ENCODE results near the gene PIWIL4. TPM values are rescaled to one million over a fixed set of nuclear protein-coding genes. Genes with fewer than 3 reads are reported as not detected.
"Not testable (repeated sequence)": the region's sequence is repeated elsewhere in the genome, so short reads cannot be mapped to it uniquely, and the experiment has no call there.

PIWIL4 gene
- total RNA-seq, 1 donor from 2014 or later = 3.1 TPM

DNA sequence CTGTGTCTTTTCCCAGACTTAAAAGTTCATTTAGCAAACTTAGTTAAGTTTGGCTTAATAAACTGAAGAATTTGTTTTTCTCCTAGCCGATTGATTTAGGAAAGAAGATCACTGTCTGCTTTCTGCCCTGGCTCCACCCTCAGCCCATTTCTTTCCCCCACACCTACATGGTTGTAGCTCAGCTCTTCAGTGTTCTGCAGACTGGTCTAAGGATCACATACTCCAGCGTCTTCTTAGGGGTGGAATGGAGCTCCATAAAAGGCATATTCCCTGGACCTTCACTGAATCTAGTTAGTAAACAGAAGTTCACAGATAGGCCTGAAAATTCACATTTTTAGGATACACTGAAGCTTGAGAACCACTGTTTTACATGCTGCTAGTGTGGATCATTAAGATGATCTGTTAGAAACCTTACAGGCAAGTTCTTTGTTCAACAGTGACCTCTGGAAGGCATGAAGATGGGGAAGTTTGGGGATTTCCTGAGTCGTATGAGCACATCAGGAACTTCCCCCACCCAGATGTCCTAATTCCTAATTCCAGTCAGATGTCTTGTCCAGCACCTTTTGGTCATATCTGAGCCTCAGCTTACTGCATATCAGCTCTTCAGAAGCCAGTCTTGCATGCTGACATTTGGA, 16.8 kb downstream of the PIWIL4 start:
- DNase-seq (ENCODE audit: low read depth) = peak; percentile 47

DNA sequence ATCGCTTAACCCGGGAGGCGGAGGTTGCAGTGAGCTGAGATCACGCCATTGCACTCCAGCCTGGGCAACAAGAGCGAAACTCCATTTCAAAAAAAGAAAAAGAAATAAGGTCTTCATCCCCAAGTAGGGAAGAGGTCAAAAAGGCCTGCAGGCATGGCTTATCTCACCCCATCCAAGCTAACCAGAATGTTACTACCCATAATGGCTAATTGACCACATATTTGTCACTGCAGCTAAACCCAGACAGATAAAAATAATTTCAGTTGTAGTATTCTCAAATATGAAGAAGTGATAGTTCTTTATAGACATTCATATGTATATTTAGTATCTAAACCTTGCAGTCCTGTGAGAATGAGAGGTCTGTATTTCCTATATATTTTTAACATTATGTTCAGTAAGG, 17.8 kb downstream of the PIWIL4 start:
- no peak for DNase-seq (ENCODE audit: low read depth)

DNA sequence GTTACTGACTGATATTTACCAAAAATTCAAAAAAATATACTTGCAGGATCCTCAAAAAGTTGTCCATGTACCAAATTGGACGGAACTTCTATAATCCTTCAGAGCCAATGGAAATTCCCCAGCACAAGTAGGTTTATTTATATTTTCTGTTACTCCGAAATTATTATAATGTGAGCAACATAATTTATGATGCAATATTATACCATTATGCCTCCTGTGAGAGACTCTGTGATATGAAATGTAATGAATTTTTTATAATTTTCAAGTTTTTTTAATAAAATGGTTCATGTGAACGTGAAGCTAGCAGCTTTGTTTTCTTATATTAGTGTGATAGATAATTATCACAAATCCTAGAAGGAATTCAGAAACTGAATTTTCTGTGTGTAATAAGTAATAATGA, 18.2 kb downstream of the PIWIL4 start:
- DNase-seq (ENCODE audit: low read depth) = no peak

- DNase-seq (ENCODE audit: low read depth) = no peak
Measured at GRCh38 chr11:94586546-94586945, 19.4 kb downstream of the PIWIL4 start.

DNA sequence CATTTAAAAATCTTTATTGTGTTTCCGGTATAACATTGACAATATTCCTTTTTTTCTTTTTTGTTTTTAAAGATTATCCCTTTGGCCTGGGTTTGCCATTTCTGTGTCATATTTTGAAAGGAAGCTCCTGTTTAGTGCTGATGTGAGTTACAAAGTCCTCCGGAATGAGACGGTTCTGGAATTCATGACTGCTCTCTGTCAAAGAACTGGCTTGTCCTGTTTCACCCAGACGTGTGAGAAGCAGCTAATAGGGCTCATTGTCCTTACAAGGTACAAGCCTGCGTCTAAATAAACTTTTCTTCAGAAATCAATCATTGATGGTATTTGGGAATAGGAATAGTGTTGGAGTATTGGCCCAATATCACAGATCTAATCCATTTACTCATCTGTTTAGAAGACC, 19.8 kb downstream of the PIWIL4 start:
- DNase-seq (ENCODE audit: low read depth) = no peak

DNA sequence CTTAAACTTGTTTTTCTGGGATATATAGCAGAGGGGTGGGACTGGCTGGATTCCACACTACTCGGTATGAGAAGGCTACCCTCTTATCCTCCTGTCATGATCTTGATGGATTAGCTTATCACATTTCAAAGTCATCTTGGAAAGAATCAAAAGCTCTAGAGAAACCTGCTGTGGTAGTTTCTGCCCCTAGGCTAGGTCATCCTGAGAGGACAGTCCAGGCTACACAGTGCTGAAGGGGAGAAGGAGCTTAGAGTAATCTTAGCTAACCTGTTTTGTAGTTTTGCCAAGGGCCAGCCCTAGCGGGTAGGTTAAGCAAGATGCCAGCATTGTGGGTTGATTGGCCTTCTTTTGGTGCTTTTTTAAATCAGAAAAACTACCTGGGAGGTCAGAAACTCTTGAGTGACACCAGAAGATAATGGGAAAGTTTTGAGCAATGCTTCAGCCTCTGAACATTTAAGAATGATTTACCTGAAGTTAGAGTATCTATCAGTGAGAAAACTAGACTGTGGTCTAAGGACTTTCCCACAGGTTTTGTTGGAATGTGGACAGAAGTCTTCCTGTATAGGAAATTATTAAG, 21.3 kb downstream of the PIWIL4 start:
- peak; percentile 91 for DNase-seq (ENCODE audit: low read depth)

GRCh38 chr11:94590352-94591041, 23.3 kb downstream of the PIWIL4 start:
- no peak for DNase-seq (ENCODE audit: low read depth)

DNA sequence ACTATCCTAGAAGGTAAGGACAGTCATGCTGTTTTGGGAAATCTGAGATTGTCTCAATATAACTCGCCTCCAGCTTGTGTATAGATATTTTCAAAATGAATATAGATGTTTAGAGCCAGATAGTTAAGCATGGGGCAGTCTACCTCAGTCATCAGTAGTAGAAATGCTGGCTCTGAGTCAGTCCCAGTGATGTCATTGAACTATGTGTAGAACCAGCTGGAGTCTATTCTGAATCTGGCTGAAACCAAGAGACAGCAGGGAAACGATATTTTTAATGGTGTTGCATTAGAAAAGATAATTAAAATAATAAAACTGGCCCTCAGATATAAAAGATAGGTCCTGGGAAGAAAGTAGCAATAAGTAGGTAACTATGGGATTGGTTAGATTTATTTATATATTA, 25.9 kb downstream of the PIWIL4 start:
- DNase-seq (ENCODE audit: low read depth) = no peak

DNA sequence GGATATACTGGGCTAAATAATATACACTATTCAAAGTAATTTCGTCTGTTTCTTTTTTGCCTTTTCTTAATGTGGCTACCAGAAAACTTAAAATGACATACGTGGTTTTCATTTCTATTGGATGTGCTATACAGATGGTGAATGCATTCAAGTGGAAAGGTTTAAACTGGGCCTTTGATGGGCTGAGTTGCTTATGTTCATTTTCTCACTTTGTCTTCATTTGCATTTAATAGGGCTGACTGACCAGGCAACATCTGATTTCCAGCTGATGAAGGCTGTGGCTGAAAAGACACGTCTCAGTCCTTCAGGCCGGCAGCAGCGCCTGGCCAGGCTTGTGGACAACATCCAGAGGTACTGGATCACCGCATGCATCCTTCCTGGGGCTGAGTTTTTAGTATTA, 27.9 kb downstream of the PIWIL4 start:
- no peak for DNase-seq (ENCODE audit: low read depth)

- DNase-seq (ENCODE audit: low read depth) = peak; percentile 56
Measured at GRCh38 chr11:94597896-94598295, 30.7 kb downstream of the PIWIL4 start.

- DNase-seq (ENCODE audit: low read depth) = no peak
Measured at GRCh38 chr11:94599510-94599909, 32.3 kb downstream of the PIWIL4 start.

- peak; percentile 99 for DNase-seq (ENCODE audit: low read depth)
Measured at GRCh38 chr11:94602430-94603372, 35.5 kb downstream of the PIWIL4 start.

- no peak for DNase-seq (ENCODE audit: low read depth)
Measured at GRCh38 chr11:94603587-94603986, 36.4 kb downstream of the PIWIL4 start.

DNA sequence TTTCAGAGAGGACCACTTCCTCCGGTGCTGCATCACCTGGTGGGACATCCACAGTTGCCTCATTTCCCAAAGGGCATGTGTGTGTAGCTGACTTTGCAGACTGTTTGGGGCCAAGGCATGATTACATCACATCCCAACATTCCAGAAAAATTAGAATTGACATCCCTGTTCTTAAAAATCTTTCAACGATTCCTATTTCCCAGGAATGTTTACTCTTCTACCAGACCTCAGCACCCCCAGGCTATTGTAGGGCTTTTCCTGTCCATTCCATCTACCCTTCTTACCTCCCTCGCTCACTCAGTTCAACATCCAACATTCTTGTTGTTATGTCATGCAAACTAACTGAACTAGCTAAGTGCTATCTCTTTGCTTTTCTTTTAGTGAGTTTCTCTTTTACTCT, 37.3 kb downstream of the PIWIL4 start:
- peak; percentile 58 for DNase-seq (ENCODE audit: low read depth)

DNA sequence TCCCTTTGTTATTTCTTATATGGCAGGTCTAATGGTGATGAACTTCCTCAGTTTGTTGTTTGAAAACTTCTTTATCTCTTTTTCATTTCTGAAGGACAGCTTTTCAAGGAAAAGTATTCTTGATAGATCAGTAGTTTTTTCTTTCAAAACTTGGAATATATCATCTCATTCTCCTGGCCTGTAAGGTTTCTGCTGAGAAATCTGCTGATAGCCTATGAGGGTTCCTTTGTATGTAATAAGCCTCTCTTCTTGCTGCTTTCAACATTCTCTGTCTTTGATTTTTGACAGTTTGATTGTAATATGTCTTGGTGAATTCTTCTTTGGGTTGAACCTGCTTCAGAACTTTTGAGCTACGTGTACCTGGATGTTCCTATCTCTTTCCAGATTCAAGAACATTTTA, 46.0 kb downstream of the PIWIL4 start:
- DNase-seq (ENCODE audit: low read depth) = no peak

DNA sequence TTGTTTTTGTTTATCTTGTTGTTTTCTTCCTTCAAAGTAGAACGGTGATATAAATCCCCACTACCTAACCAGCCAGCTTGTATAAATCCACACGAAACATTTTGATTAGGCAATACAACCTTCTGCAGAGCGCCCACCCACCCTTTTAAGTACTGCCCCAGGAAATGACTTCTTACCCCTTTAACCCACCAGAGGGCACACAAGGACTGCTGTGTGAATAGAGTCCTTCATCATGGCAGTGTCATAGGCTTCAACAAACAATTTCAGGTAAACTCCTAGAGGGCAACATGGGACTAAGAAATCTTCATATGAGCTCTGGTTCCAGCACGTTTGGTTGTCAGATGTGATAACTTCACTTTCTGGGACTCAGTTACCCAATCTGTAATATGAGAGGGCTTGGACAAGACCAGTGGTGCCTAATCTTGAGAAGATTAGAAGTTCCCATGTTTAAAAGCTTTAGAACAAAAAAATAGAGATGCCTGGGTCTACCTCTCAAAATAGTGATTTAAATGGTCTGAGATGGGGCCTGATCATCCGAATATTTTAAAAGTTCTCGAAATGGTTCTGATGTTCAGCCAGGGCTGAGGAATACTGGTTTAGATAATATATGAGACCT, 56.1 kb downstream of the PIWIL4 start:
- peak; percentile 86 for DNase-seq (ENCODE audit: low read depth)

GRCh38 chr11:94625422-94625821, 58.3 kb downstream of the PIWIL4 start:
- DNase-seq (ENCODE audit: low read depth) = not testable (repeated sequence)

GRCh38 chr11:94627003-94627560, 59.9 kb downstream of the PIWIL4 start:
- not testable (repeated sequence) for DNase-seq (ENCODE audit: low read depth)

DNA sequence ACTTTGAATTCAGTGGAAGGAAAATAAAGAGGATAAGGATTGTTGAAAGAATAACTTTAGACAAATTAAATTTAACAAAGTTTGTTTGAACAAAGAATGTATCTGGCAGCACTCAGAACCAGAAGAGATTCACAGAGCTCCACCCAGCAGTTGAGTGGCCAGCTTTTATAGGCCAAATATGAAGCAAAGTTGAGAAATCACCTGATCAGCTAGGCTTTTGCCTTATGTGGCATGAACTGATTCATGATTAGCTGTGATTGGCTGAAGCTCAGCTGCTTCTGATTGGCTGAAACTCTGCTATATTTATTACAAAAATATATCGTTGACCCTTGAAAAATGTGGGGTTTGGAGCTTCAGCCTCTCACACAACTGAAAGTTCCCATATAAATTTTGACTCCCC, 62.6 kb downstream of the PIWIL4 start:
- no peak for DNase-seq (ENCODE audit: low read depth)

GRCh38 chr11:94630221-94630620, 63.1 kb downstream of the PIWIL4 start:
- DNase-seq (ENCODE audit: low read depth) = no peak

GRCh38 chr11:94632356-94632755, 65.2 kb downstream of the PIWIL4 start:
- no peak for DNase-seq (ENCODE audit: low read depth)
